Renal cortex interstitium (tissue), 11 donors: ENCODE results near the gene SMAD1. TPM values are rescaled to one million over a fixed set of nuclear protein-coding genes. Genes with fewer than 3 reads are reported as not detected.
"Not testable (repeated sequence)": the region's sequence is repeated elsewhere in the genome, so short reads cannot be mapped to it uniquely, and the experiment has no call there.

Source experiments
- DNase-seq, 11 donors: peaks; one replicate each; pipeline ENCODE4 v3.0.0-alpha.2; 2013; ENCODE audit warnings: low read depth in 9 of 11, low spot score in 4 of 11; ENCODE audit errors: extremely low read depth in 1 of 11
- polyA plus RNA-seq, 3 donors: library from polyadenylated mRNA; unstranded; fragments of 120-200 nt; gene quantifications; one replicate each; pipeline ENCODE4 v1.2.1, GENCODE V29; 2013; ENCODE audit not compliant: insufficient read length in 3 of 3

SMAD1 gene
- polyA plus RNA-seq, 3 donors: 57.8 to 63.0 (median 61.3) TPM

DNA sequence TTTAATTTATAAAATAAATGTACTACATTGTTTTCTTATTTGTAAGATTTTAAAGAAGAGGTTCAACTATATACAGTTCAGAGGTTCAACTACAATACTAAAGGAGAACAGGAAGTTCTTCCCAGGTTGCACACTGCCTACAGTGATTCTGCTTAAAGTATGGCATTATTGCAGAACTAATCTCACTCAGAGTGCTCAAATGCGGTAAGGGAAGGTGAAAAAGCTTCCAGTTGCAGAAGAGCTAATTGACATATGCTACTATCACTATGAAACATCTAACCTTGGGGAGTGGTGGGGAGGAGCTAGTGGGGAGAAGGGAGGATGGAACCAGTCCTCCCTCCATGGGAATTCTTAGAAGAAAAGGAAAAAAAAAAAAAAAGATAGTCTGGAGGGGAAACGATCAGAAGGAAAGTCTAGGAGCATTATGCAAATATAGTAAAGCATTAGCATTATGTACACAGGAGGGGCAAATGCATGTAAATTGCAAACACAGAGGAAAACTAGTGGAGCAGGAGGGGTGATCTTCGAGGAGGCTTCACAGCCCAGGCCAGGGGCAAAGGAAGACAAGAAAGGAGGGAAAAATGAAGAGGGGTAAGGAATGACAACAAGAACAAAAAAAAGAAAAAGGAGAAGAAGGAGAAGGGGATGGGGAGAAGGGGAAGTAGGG lies 105.6 kb downstream of the SMAD1 start:
- DNase-seq: no peak

DNA sequence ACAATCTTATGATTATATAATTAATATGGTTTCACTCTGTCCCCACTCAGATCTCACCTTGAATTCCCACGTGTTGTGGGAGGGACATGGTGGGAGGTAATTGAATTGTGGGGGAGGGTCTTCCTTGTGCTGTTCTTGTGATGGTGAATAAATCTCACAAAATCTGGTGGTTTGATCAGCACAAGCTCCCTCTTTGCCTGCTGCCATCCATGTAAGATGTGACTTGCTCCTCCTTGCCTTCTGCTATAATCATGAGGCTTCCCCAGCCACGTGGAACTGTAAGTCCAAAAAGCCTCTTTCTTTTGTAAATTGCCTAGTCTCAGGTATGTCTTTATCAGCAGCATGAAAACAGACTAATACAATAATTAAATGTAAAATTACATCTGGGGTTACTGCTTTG lies 107.7 kb downstream of the SMAD1 start:
- not testable (repeated sequence) for DNase-seq

DNA sequence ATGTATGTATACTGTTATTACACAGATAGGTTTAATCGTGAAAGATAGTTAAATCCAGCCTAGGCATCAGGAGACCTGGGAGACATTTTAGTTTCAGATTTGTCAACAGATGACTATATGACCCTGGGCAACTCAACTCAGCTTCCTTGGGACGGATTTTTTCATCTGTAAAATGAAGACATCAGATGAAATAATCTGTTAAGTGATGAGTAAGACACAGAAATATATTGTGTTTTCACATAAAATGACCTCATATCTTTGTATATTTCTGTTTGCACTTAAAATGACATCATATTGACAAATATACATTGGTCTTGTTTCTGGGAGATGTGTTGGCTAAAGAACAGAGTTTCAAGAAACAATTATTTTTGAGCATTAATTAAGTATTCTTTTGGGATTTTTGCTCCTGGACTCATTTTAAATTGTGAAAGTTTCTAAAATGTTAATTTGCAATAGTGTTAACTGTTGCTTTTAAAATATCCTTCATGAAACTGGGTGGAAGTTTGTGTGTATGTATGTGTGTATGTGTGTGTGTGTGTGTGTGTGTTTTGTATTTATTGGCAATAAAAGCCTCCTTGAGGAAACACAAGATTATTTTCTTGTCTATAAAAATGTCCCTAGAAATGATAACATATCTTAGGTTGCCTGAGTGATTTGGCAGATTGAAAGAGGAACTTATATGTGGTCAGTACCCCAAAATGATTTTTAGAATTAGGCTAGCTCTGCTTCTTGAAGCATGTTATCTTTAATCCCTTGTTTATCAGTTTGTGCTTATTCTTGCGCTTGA lies 108.5 kb downstream of the SMAD1 start:
- no peak for DNase-seq

DNA sequence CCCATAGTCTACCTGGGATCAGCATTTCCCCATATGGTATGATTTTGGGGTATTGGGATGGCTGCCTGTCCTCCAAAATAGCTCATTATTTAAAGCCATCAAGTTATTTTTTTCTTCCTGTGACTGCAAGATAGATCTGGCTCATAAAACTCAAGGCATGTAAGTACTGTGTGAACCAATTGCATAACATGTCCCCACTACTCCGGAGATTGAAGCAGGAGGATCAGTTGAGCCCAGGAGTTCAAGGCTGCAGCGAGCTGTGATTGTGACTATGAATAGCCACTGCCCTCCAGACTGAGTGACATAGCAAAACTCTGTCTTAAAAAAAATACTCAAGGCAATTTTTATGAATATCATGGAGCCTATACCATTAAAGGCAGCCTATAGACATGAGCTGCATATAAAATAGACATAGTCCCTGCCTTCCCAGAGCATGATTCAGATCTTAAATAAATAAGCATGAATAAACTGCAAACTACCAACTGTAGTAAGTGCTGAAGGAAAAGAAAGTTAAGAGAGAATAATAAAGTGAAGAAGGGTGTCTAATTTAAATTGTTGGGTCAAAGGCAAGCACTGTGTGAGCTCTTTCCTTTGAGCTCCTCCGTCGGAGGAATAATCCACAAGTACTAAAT lies 120.6 kb downstream of the SMAD1 start:
- no peak for DNase-seq

DNA sequence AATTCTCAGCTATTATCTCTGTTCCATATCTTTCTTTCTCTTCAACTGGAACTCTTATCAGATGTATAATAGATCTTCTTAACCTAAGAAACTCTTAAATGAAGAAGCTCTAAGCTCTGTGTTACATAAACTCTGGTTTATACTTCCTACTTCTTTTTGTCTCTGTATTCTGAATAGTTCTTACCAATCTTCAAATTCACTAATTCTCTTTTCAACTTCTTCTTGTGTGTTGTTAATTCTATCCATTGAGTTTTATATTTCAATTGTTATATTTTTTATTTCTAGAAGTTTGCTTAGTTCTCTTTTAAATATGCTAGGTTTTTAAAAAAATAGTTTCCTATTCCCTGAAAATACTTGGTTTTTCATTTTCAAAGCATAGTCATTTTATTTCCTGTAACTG lies 124.3 kb downstream of the SMAD1 start:
- no peak for DNase-seq

Other genes starting within 250 kb of the SMAD1 start
- 10 to 100 TPM; 11.6 to 13.3 (median 12.9) TPM for gene MMAA, start 137.5 kb downstream of the SMAD1 start, polyA plus RNA-seq
- not detected for gene C4orf51, start 198.3 kb downstream of the SMAD1 start, polyA plus RNA-seq